NOMO-1 (cell line): ENCODE measurements around the gene CARD11.

Experiments used
- DNase-seq, 2 experiments: peaks; one replicate each; lab custom pipeline; 2025; ENCODE audit not compliant: unreplicated experiment in 2 of 2; lab: John Stamatoyannopoulos, UW

The CARD11 gene

DNA sequence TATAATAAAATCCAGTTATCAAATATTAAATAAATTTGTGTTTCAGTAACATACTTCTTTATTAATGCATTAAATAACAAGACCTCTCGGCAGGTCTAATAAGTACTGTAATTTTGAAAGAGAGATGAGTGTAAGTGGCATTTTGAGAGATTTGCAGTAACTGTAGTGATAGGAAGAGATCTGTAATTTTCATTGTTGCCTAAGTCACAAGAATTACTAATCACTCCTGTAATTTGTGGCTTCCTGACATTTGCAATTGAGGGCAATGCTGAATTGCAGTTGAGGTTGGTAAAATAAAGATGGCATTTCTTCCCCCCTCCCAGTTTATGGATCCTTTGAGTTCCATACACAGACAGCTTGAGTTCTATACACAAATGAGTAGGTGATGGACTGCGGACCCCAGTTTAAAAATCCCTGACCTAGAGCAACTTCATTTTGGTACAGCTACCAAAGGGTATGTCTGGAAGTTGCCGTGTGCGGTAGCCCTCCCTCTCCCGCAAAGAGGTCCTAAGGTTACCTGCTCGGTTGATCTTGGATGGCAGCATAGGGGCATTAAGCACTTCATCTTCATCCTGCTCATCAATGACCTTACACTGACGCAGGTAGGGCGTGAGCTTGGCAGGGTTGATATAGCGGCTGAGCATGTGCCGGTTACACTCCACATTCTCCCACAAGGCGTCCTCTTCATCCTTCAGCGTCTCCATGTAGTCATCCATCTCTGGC, 96.4 kb downstream of the CARD11 start:
- DNase-seq = peak; percentile 4 to 61

- no peak for DNase-seq
Observed at GRCh38 chr7:2945171-2945570, 98.5 kb downstream of the CARD11 start.

GRCh38 chr7:2944739-2945138, 98.9 kb downstream of the CARD11 start:
- no peak for DNase-seq

GRCh38 chr7:2943851-2944601, 99.6 kb downstream of the CARD11 start:
- DNase-seq = no peak

DNA sequence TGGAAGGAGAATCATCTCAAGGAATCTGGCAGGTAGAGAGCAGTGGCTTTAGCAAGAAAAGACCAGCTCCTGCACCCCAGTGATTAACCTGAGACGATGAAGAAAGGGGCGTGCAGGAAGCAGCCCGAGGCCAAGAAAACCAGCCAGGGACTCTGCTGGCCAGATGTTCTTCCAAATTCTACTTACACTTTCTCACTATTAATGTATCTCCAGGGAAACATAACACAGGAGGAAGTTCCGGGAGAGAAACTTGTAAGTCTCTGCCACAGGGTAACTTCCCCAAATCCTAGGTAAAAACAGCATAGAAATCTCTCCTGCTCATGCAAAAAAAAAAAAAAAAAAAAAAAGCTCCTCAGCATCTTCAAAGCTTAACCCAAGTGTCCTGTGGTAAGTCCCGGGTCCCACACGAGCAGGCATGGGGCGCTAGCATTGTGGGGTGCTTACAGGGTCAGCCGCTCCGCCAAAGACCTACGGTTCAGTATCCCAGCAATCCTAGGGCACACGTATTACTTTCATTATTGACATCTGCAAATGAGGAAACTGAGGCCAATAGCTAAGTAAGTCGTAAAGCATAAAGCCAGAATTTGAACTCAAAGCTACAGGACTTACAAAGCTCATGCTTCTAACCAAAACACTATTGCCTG, 102.3 kb downstream of the CARD11 start:
- DNase-seq = peak; percentile 38 to 70

GRCh38 chr7:2940466-2940865, 103.2 kb downstream of the CARD11 start:
- DNase-seq = no peak

DNA sequence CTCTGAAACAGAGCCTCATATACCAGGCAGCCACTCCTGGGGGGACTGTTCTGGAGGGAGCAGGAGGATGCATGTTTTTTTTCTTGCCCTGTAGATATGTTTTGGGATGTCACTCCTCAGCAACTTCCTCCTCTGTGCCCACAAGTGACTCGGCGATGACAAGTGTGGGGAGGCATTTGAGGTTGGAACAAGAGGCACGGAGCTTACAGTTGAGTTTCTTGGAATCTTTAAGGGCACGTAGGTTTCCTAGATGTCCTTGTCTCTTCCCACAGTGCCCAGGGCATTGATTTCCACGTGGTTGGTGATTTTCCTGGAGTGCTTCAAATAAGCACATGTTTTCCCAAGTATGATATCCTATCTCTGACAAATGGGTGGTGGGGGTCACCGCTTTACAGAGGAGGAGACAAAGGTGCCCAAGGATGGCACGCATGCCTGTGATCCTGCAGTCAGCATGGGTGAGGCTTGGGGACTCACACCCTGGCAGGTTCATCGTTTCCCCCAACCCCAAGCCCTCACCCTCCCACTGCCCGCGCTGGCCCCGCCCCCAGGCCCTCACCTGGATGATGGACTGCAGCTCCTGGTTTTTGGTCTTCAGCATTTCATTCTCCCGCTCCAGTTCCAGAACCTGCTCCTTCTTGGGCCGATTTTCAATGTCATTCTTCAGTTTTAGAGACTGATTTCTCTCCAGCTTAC, 104.3 kb downstream of the CARD11 start:
- DNase-seq = no peak

DNA sequence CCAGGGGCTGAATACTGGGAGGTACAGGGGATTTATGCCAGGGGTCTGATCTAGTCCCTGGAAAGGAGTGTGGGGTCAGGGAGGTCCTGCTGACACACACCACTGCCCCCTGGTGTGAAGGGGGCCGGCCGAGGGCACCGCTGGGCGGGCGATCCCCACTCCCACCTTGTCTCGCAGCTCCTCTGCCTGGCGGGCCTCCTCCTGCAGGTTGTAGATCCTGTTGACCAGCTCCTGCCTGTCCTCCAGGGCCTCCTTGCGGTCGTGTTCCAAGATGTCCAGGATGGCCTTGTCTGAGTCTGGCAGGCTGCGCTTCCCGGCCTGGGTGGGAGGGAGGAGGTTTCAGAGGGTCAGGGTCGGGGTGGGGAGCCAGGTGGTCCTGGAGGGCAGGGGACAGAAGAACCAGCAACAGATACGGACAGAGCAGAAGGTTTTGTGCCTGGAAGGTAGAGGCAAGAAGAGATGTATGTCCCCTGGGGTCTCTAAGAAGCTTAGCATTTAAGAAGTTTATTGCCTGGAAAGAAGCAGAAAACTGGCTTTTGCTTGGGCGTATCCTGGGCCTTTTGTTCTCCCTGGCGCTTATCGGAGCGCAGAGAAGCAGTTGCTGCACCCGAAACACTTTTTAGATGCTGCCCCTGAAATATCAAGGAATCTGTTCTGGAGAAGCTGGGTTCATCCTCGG, 105.0 kb downstream of the CARD11 start:
- DNase-seq = no peak

DNA sequence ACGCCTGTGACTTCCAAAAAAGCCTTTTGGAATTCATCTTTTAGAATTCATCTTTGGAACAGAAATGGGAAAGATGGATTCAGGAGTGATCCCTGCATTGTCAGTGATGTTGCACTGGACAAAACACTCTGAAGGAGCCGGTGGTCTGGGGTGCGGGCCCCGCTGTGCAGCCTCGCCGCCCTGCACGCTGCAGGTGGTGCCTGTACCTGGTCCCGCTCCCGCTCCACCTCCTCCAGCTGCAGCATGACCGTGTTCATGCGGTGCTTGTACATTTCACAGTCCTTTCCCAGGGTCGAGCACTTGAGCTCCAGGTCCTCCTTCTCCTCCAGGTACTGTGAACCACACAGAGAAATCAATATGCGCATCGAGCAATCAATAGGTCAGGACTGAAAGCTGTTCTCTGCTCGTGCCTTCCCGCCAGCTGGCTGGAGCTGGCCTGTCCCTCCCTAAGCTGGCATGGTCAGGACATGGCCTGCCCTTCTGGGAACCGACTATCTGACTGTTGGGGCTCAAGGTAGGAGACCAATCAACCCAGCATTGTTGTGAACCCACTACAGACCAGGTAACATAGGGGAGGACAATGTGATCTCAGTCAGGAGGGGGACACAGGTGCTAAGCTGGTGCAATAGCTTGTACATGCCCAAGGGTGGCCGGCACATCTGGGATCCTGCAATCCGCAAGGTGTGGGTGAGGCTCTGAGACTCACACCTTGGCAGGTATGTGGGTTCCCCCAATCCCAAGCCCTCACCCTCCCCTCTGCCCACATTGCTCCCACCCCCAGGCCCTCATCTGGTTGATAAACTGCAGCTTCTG, 105.8 kb downstream of the CARD11 start:
- DNase-seq = no peak

- no peak for DNase-seq
Observed at GRCh38 chr7:2936891-2937580, 106.6 kb downstream of the CARD11 start.

GRCh38 chr7:2936301-2936700, 107.4 kb downstream of the CARD11 start:
- no peak for DNase-seq

GRCh38 chr7:2934984-2935740, 108.5 kb downstream of the CARD11 start:
- DNase-seq = no peak

DNA sequence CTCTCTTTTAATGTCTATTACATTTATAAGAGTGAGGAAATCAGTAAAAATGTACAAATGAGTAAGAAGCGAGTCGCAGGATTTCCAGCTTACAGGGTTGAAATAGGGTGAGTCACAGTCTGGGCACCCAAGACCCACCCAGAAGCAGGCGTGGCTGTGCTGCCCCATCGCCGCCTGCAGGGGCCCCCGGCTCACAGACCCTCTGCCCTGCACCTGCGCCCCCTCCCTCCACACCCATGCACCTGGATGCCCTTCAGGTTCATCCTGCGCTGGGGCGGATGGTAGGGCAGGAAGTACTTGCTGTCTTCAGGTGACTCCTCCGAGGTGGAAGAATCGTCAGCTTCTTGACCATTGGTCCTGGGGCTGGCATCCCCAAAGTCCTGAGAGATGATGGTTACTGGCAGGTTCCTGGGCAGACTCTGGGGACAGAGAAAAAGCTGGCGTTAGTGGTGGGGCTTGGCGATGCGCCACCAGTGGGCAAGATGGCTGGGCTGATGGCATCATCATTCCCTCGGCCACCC, 109.4 kb downstream of the CARD11 start:
- DNase-seq = no peak

- DNase-seq = no peak
Observed at GRCh38 chr7:2932402-2933251, 111.0 kb downstream of the CARD11 start.

DNA sequence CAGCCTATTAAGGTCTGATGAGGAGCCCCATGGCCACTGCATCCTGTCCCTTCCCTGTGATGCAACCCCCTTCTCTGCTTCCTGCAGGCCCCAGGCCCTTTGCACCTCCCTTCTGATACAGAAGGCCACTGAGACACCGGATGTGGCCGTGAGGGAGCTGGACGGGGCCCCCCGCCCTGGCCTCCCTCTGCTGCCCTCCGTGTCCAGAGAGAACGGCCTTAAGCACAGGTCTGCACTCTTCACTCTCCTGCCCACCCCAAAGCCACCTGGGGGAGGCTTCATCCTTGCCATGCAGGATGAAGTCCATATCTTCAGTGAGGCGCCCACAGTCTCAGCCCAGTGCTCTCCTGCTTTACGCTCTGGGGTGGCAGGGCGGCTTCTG, 112.6 kb downstream of the CARD11 start:
- no peak for DNase-seq

- DNase-seq = no peak
Observed at GRCh38 chr7:2930310-2931033, 113.2 kb downstream of the CARD11 start.
